Measurements from ENCODE around the gene DENND10.
A peak's percentile ranks its signal among the peaks of the same experiment; 100 is the strongest.
"Not testable (repeated sequence)": the region's sequence is repeated elsewhere in the genome, so short reads cannot be mapped to it uniquely, and the experiment has no call there.

The DENND10 gene, protein sequence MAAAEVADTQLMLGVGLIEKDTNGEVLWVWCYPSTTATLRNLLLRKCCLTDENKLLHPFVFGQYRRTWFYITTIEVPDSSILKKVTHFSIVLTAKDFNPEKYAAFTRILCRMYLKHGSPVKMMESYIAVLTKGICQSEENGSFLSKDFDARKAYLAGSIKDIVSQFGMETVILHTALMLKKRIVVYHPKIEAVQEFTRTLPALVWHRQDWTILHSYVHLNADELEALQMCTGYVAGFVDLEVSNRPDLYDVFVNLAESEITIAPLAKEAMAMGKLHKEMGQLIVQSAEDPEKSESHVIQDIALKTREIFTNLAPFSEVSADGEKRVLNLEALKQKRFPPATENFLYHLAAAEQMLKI

DNA sequence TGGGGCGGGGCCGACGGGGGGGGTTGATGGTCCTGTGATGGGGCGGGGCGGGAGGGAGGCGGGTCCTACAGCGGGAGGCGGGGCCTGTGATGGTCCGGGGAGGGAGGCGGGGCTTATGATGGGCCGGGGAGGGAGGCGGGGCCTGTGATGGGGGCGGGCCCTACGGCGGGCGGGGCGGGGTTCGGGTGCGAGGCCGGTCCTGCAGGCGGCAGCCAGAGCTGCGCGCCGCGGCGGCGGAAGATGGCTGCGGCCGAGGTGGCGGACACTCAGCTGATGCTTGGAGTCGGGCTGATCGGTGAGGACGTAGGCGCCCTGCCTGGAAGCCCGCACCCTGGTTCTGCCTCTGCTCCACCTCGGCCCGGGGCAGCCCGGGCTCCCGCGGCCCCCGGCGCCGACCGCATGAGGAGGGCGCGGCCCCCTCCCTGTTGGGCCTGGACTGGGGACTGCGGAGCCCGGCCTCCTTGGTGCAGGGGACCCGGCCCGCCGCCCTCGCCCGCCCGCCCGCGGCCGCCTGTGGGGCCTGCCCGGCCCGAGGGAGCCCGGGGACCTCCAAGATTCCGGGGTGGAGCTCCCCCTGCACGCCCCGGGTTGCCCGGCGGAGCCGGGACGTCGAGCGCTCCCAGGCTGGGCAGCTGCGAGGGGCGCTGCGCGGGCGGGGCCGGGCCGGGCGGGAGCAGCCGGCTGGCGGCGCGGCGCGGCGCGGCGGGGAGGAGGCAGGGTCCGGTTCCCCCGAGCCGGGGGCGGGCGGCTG lies at the start of gene DENND10:
Gene DENND10, plus strand, starts transcription at position 211 of the 751 bp plus-strand sequence. Its CDS starts 30 bp downstream, at position 241.
- DNase-seq = peak; percentile 89

DNA sequence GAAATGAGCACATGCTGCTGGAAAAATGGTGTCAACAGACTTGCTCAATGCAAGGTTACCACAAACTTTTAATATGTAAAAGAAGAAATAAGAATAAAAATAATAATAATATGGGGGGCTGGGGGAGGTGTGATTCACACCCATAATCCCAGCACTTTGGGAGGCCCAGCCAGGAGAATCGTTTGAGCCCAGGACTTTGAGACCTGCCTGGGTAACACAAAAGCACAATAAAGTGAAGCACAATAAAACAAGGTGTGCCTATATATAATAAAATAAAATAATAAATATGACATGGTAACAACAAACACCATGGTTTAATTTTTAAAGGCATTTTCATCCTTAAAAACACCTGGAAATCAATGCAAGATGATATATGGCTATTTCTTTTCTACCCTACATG lies 48.4 kb upstream of the DENND10 start:
- no peak for DNase-seq

DNA sequence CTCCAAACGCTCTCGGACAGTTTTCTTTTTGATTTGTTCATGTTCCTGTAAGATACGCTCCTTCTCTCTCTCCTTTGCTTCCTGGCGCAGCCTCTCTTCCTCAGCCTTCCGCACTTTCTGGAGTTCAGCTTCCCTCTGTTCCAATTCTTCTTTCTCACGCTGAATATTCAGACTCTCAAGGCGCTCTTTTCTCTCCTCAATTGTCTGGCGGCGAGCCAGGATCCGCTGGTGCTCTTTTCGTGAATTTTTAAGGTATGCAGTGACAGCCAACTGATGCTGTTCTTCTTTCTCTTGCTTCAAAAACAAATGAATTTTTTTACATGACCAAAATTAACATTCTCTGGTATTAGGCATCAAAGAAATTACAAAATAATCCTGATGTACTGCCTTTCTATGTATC lies 45.9 kb upstream of the DENND10 start:
- no peak for DNase-seq

DNA sequence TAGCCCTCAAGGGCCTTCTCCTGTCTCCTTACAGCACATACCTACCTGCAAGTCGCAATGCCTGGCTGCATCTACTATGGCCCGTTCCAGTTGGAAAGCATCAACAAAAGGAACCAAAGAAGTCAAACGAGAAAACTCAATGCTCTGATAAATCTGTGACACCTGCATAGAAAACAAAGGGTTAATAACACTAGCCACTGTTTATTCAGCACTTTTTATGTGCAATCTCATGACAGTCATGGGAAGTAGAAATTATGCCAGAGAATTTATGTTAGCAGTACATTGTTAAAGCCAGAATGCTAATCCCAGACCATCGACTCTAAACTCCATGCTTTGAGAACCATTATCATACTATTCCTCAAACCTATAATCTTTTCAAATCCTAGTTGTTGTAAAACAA lies 44.4 kb upstream of the DENND10 start:
- no peak for DNase-seq

DNA sequence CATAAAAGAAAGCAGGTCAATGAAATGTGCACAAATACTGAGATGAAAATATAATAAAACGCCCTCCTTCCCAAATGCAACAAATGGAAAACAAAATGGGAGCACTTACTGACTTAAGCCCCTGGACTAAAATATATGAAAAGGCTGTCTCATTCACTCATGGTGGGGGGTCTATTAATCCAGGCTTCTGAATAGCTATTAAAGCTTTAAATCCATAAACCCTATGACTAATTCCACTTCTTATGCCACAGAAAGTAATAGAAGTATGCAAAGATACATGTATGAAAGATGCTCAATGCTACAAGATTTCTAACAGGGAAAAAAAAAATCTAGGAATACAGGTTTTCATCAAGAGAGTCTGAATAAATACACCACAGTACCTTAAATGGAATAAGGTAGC lies 43.8 kb upstream of the DENND10 start:
- no peak for DNase-seq

DNA sequence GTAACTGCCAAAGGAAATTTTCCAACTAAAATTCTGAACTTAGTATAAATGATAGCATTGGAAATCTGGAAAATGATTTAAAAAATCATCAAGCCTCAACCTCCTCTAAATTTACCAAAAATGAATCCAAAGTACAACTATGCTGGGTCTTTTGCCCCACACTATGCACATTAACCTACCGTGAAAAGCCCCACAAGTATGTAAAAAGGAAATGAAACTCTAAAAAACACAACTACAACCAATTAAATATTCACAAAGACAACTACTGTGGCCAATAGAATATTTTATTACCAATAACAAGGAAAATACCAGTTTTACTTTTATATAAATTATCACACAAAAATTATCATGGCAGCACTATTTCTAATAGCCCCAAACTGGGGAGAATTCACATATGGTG lies 42.6 kb upstream of the DENND10 start:
- no peak for DNase-seq

DNA sequence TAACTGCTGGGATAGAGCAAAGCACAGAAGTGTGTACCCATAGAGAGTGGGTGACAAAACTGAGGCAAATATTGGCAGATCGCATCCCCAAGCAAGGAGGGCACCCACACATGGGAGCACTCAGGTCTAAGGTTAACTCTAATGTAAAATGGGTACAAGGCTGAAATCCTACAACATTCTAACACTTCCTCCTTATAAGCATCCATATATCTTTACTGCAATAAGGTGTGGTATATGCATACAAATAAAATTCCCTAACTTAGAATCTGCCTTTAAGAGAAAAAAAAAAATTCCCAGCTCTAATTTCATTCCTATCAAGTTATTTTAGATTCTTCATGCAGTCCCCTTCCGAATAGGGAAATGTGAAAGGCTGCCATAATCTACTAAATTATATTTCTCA lies 42.0 kb upstream of the DENND10 start:
- no peak for DNase-seq

DNA sequence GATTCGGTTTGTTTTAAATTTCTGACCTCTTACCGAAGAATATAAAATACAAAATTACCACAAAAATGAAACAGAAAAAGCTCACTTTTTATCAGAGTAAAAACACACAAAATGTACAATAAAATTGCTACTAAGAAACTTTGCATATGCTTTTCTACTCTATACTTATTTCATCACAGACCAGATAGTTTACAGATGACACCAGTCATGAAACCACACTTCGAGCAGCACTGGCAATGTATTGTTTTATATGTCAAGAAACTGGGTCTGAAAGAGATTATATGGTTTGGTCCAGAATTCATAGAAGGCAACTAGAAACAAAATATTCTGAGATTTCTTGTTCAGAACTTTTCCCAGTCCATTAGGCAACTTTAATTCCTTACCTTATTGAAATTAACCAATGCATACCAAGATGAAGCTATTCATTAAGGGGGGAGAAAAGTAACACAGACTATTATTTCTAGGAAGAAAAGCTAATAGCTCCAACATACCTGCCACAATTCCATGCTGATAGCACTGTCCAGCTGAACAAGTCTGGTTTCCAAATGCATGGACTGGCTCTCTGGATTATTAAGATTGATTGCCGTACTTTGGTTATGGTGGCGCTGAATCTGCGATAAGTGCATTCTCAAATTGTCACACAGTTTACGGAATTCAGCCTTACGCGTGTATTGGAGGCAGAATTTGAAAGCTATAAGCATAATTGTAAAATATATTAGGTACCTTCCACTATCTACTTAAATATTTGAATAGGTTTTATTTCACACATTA lies 33.3 kb upstream of the DENND10 start:
- no peak for DNase-seq

DNA sequence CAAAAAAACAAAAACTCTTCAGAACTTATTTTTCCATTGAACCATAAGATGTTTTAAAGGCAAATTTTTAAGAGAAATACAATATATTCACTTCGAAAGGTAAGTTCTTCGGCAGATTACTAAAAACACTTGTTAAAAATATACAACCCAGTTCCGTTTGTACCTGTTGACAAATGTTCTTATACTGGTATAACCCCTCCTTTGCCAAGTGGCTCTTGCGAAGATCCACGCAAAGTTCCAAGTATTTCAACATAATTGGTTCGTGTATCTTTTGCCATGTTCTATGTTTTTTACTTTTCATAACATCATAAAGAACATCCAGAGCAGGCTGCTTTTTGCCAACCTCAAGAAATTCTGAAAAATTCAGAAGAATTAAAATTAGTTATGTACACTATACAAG lies 30.3 kb upstream of the DENND10 start:
- DNase-seq = no peak

DNA sequence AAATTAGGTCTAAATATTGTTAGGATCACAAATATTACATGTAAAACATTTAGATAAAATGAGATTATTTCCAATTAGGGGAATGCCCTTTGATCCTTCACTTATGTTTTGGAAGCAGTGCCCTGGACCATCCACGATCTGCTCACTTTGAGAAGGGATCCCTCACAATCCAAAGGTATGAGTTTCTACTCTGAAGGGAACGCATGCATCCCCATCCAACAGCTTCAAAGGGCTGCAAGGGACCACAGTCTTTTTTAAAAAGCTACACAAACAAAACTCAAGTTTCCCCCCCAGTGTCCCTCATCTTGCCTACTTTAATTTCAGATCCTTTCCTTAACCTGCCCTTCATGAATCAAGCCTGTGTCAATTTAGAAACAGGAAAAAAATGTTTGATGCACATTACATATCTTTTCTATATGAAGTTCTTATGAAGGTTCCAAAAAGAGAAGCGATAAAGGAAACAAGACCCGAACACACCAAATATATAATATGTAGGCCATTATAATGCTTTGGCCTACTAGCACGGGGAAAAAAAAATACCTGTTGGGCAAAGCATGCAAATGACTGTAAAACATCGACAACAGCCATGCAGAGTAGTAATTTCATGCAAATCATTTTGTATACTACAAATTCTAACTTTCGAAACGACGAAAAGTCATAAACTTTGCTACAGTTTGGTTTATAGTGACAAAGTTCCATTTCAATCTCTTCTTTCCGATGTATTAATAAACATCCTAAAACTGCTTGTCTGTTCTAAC lies 25.3 kb upstream of the DENND10 start:
- no peak for DNase-seq

DNA sequence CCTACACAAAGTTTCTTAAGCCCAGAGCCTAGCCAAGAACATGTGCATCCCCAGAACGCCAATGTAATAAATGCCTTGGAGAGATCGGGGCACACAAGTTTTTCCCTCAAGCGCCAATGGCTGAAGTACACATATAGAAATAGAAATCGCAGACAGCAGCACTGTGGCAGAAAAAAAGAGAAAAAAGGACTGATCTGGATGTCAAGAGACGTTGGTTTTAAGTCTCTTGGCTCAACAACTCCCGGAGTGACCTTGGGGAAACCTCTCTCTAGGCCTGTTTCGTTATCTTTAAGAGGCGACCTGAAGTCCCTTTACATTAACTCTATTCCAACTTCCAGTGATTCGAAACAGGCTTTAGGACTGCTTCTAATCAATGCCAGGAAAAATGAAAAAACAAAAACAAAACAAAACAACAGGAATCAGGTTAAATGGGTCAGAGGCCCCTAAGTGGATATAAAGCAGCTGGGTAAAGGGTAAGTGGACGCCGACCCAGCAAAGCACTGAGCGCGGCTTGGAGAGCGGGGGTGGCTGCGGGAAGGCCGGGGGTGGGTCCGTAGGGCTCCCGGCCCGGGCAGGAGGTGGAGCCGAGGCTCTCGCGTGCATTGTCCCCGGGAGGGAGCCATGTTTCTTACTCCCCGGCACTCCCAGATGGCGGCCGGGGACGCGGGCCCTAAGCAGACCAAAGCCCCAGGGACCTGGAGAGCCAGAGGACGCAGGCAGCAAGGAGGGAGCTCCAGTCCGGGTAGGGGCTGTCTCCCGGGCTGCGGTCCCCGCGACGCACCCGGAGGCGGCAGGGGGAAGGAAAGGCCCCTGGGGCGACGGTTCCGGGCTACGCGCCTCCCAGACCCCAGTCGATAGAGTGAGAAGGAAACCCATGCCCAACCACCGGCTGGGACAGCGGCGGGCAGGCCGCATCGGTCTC lies 24.1 kb upstream of the DENND10 start:
- peak; percentile 69 for DNase-seq

DNA sequence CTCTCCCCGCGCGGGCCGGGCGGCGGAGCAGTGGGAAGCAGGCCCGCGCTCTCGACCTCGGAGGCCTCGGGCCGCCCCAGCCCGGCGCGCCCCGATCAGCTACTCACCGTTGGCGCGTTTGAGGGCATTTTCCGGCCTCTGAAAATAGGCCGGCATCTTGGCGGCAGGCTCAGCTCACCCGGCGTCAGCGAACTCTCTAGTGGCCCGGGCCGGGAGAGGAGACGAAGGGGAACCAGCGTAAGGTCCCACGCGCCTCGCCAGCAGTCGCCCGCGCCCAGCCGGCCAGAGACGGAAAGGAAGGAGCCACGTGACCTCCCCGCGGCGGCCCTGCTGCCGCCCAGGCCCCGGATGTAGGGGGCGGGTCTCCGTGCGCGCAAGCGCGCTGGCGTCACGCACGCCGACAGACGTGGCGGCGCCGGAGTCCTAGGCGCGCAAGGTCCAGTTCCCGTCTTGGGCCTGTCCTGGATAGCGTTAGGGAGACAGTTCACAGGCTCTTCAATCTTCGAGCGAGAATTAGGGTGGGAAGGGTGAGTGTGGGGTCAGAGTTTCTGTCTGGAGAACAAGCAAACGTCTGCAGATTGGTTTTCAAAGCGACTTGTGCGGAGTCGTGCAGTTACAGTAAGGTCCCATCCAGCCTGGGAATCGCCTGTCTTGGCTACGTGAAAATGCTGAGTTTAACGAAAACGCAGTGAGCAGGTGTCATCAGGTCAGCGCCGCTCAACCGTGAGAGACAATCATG lies 23.2 kb upstream of the DENND10 start, which contains the start of gene EIF3A:
Gene EIF3A, minus strand, starts transcription at position 297 of the 739 bp plus-strand sequence. Its CDS starts 141 bp downstream, at position 156.
- peak; percentile 92 for DNase-seq

DNA sequence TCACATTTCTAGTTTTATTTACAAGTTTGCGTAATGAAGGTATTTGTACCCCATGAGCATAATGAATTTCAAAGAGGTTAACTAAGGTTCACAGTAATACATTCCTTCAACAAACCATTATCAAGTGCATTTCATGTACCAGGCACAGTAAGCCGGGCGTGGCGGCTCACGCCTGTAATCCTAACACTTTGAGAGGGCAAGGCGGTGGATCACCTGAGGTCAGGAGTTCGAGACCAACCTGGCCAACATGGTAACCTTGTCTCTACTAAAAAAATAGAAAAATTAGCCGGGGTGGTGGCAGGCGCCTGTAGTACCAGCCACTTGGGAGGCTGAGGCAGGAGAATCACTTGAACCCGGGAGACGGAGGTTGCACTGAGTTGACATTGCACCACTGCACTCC lies 19.0 kb upstream of the DENND10 start:
- no peak for DNase-seq

DNA sequence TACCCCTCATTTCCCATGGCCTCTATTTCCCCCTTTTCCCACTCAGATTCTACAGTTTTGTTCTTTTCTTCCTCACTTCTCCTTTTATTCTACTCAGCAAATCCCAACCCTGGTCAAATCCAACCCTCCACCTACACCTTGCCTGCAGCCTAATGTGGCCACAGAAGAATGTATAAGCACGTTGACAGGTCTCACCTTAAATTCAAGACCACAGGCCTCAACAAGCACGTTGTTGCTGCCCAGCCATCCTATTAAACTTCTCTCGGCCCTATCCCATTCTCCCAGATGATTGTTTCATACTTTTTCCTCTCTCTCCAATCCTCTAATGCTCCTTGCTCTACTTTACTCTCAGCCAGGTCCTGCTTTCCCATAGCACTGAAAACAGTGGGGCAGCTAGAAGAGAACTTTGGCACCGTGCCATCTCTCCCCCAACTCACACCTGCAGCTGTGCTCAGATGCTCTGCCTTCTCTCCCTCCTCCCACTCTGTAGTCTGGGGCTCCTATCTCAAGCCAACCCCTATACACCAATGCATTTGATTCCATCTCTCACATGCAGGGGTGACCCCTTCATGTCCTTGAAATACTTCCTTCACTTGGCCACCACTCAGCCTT lies 16.5 kb upstream of the DENND10 start:
- DNase-seq = no peak

DNA sequence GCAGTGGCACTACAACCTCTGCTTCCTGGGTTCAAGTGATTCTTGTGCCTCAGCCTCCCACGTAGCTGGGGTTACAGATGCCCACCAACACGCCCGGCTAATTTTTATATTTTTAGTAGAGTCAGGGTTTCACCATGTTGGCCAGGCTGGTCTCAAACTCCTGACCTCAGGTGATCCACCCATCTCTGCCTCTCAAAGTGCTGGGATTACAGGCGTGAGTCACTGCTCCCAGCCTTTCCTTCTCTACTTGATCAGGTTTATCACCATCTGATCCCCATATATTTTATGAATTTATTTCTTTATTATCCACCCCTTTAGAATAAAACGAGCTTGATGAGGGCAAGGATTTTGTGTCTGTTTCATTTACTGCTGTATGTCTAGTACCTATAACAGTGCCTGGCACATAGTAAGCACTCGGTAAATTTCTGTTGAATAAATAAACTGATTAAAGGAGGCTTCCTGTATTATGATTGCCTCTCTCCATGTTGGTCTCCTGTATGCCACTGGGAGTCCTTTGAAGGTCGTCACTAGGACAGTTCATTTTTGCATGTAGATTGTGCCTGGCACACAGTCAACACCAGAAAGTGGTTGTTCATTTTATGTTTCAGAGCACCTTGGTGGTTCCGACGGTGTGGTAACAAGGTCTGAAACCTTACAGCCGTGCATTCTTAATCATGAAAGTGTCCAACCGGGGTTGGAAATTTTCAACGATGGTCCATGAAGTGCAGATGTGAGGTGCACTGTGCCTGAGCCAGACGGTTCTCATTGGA lies 13.7 kb upstream of the DENND10 start:
- peak; percentile 52 for DNase-seq

DNA sequence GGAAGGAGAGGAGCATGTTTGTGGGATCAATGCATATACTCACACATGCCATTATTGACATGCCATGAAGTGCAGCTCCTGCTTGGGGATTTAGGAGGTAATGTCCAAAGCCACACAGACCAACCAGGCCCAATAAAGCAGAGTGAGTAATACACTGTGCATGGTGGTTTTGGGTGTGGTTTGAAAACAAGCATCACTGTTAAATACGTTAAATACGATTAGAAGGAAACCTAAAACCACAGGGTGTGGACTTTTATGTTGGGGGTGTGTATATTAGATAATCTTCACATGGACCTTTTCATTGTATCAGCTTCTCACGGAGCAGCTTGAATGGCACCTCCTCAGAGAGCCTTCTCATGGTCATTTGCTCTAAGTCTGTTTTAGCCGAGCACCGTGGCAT lies 12.9 kb upstream of the DENND10 start:
- peak; percentile 57 for DNase-seq

DNA sequence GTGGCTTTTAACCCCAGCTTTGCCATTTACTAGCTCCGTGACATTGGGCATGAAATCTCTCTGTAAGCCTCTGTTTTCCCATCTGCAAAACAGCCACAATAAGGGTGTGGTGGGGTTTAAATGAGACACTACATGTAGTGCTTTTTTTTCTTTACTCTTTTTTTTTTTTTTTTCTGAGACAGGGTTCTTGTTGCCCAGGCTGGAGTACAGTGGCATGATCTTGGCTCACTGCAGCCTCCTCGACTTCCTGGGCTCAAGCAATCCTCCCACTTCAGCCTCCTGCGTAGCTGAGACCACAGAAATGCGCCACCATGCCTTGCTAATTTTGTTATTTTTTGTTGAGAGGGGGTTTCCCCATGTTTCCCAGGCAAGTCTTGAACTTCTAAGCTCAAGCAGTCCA lies 8.3 kb upstream of the DENND10 start:
- peak; percentile 22 for DNase-seq

DNA sequence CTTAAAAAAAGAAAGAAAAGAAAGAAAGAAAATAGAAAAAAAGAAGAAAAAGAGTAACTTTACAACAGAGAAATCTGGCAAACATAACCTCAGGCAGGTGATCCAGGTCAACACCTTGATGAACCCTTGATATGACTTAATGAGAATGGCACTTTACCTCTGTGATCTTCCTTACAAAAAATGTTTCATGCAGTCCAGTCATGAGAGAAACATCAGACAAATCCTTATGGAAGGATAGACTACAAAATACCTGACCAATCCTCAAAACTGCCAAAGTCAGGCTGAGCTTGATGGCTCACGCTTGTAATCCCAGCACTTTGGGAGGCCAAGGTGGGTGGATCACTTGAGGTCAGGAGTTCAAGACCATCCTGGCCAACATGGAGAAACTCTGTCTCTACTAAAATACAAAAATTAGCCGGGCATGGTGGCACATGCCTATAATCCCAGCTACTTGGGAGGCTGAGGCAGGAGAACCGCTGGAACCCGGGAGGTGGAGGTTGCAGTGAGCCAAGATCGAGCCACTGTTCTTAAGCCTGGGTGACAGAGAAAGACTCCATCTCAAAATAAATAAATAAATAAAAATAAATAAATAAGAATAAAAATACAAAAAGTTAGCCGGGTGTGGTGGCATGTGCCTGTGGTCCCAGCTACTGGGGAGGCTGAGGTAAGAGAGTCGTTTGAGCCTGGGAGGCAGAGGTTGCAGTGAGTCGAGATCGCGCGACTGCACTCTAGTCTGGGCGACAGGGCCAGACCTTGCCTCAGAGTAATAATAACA lies 7.1 kb upstream of the DENND10 start:
- DNase-seq = not testable (repeated sequence)

DNA sequence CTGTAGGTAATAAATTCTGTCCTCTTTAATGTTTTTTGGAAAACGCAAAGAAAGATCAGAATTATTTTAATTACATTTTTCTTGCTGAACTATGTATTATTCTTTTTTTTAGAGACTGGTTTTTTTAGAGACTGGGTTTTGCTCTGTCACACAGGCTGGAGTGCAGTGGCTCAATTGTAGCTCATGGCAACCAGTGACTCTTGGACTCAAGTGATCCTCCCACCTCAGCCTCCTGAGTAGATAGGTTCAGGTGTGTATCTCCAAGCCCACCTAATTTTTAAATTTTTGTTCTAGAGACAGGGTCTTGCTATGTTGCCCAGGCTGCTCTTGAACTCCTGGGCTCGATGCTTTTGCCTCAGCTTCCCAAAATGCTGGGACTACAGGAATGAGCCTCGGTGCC lies 5.3 kb upstream of the DENND10 start:
- no peak for DNase-seq
